Activated CD8-positive, alpha-beta memory T cell treated with anti-CD3 and anti-CD28 coated beads, Interleukin-2, amount 50 U/mL, for 24 hours (primary cell): ENCODE results near the gene RFPL2.

ENCODE experiments used
- DNase-seq: peaks from one replicate; pipeline ENCODE4 v3.0.0-alpha.2; 2020; ENCODE audit errors: extremely low read depth

RFPL2 gene

GRCh38 chr22:32204856-32205722 is at the start of gene RFPL2:
RFPL2 (minus strand) TSS chr22:32205073; CDS start chr22:32202451, 2,622 bp downstream.
- DNase-seq = peak; percentile 10

DNA sequence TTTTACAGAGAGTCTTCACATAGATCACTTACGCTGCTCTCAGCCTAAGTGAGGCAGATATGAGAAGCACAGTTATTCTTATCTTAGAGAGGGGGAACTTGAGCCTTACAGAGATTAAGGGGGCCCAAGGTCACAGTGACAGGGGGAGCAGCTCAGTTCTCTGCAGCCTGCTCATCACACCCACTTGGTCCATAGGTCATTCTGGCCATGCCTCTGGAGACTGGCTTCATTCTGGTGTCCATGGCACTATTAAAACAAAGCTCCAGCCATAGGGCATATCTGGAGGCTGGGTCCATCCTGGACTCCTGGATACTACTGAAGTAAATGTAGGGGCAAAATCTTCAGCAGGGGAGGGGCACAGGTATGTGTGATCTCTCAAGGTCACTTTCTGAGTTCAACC is 44.4 kb upstream of the RFPL2 start:
- no peak for DNase-seq

DNA sequence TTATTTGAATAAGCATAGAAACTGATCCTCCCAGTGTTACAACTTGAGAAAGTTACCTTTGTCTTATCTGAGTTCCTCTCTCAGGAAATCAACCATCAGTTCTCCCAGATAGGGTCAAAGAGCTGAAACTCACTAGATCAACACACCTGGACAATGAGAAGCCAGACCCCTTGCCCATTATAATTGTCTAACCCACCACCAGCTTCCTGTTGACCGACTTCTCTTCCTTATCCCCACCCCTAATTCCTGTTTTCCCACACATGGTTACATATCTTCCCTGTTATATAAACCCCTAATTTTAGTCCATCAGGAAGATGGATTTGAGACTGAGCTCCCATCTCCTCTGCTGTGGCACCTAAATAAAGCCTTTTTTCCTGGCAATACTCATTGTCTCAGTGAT is 43.4 kb upstream of the RFPL2 start:
- no peak for DNase-seq

DNA sequence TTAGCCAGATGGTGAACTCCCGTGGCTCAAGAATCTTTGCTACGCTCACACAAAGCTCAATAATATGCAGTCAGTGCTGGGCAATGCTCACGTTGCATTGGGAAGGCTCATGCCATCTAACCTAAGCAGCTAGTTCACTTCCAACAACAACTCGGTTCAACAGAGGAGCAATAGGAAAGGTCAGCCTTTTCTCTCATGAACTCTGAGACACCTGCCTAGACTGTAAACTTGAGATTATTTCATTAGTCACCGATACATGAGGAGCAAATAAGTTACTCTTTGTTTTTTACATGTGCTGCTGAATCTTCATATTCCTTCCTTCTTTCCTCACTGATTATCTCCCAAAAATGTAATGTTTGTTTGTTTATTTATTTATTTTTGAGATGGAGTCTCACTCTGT is 41.3 kb upstream of the RFPL2 start:
- DNase-seq = no peak

- DNase-seq = no peak
Observed at GRCh38 chr22:32245042-32245441, 40.2 kb upstream of the RFPL2 start.

DNA sequence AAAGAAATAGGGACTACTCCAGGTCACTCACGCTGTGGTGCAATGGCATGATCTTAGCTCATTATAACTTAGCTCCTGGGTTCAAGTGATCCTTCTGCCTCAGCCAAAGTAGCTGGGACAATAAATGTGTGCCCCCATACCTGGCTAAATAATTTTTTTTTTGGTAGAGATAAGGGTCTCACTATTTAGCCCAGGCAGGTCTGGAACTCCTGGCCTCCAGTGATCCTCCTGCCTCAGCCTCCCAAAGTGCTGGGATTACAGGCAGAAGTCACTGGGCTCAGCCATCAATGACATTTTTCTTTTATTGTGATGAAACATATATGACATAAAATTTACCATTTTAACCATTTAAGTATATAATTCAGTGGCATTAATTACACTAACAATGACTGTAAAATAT is 39.7 kb upstream of the RFPL2 start:
- DNase-seq = no peak

GRCh38 chr22:32240461-32240860 is 35.6 kb upstream of the RFPL2 start:
- no peak for DNase-seq

DNA sequence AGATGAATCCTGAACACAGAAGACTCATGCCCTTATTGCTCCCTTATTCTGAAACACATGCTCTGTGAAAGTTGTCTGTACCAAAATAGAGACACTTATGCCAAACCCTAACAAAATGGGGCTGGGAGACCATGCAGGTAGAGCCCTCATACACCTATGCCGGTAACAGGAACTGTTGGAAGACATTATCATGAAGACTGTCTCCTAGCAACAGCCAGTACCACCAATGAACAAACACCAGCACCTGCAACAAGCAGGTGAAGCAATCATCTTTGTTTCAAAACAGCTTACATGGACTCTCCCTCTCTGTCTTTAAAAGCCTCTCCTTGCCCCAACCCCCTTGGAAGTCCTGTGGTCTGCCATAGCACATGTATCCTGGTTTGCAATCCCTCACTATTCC is 33.0 kb upstream of the RFPL2 start:
- DNase-seq = no peak

- DNase-seq = no peak
Observed at GRCh38 chr22:32236970-32237369, 32.1 kb upstream of the RFPL2 start.

DNA sequence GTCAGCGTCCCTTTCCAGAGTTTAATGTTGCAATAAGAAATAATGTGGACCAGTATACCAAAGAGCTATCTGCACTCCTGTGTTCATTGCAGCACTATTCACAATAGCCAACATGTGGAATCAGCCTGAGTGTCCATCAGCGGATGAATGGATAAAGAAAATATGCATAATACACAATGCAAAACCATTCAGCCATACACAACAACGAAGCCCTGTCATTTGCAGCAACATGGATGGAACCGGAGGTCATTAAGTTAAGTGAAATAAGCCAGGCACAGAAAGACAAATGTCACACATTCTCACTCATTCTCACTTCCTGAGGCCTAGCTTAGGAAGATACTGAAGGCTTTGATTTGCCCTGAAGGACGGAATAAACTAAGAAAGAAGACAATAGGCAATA is 28.2 kb upstream of the RFPL2 start:
- DNase-seq = no peak

- DNase-seq = no peak
Observed at GRCh38 chr22:32232191-32232830, 27.4 kb upstream of the RFPL2 start.

- no peak for DNase-seq
Observed at GRCh38 chr22:32226326-32227104, 21.6 kb upstream of the RFPL2 start.

GRCh38 chr22:32222991-32223390 is 18.1 kb upstream of the RFPL2 start:
- DNase-seq = no peak

GRCh38 chr22:32219026-32219425 is 14.2 kb upstream of the RFPL2 start:
- no peak for DNase-seq

DNA sequence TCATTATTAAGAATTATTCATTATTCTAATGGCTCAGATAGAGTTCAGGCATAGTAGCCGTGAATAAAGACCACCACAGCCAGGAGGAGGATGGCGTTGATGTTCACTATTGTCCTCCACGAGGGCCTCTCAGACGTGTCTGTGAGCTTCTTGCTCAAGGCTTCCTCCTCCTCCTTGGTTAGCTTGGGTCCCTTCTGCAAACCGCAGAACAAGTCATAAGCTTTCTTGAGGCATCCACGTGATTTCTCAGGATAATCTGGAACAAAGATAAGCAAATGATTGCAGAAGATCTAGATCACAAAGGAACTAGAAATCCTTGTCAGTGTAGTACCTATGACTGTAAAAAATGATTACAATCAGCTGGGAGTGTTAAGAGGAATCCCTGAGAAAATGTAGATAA is 13.6 kb upstream of the RFPL2 start:
- no peak for DNase-seq

DNA sequence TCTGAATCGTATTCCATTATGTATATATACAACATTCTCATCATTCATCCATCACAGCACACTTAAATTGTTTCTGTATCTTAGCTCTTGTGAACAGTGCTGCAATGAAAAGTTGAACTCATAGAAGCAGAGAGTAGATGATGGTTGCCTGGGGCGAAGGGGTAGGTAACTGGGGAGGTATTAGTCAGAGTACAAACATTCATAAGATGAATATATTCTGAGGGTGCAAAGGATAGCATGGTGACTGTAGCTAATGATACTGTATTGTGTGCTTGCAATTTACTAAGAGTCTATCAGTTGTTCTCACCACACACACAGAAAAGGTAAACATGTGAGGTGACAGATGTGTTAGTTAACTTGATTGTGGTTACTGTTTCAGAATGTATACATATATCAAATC is 12.6 kb upstream of the RFPL2 start:
- DNase-seq = no peak

DNA sequence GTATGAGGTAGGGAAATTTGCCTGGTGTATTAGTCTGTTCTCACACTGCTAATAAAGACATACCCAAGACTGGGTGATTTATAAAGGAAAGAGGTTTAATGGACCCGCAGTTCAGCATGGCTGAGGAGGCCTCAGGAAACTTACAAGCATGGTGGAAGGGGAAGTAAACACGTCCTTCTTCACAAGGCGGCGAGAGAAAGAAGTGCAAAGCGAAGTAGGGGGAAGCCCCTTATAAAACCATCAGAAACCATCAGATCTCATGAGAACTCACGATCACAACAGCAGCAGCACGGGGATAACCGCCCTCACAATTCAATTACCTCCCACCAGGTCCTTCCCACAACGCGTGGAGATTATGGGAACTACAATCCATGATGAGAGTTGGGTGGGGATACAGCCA is 12.0 kb upstream of the RFPL2 start:
- no peak for DNase-seq

DNA sequence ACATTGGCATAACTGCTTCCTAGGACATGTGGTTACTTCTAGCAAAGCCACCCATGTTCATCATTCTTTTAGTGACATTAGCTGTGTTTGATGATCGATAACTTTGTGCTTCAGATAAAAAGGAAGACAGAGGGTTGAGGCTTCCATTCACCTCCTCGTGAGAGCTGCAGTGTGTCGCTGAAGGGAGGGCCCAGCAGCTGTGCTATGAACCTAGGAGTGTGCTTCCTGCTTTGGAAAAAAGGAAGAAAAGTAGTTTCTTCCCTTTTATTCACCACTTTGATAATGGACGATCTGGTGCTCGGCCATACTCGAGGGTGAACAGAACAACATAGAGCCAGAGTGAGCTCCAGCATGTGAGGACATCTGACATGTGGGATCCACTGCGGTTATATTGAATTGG is 6.1 kb upstream of the RFPL2 start:
- DNase-seq = no peak

DNA sequence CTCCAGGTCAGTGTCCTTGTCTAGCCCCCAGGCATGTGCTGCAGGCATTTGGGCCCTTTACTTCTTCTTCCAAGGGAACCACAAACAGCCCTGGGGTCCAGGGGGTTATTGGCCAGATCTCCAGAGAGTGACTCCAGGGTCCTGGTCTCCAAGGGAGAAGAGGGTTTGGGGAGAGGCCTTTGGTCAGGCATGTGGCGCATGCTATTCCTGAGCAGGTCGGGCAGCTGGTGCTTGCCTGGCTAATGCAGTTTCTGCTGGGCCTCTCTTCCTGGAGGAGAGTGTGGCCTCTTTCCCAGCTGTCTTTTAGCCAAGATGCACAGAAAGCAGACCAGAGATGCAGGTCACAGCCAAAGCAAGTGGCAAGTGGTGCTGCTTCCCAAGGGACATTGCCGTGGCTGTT is 3.8 kb upstream of the RFPL2 start:
- DNase-seq = no peak

DNA sequence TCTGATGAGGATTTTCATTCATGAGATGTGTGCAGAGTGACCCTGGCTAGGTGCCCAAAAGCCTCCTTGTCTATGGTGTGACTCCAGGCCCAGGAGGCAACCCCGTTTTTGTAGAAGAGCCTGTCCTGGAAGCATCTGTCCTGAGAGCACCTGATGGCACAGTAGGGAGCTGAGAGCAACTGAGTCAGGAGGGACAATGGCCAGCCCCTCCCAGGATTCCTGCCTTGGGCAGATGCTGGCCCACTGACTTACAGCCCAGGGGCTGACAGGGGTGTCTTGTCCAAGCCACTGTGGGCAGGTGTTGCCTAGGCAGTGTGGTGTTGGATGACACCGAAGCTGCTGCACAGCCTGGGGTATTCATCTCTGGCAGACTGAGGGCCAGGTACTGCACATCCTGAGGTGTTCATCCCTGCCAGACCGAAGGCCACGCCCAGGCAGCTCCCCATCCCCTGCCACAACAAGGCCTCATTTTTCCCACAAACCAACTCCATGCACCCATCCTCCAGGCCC is 3.2 kb upstream of the RFPL2 start:
- DNase-seq = no peak

- no peak for DNase-seq
Observed at GRCh38 chr22:32206774-32207758, 2.2 kb upstream of the RFPL2 start.
